MM.1S (cell line): ENCODE results near the gene GATA2.

Experiments used
- DNase-seq: peaks from one replicate; pipeline ENCODE4 v3.0.0-alpha.2; 2015
- H2AFZ ChIP-seq: fragments of 300-600 bp; sonication (generic); 2 replicates; pipeline ENCODE4 v1.6.0; 2016; ENCODE audit warnings: antibody characterized with exemption, low read length
- H3F3A ChIP-seq: fragments of 300-600 bp; sonication (generic); 2 replicates; pipeline ENCODE4 v1.6.1; 2016; ENCODE audit warnings: mild to moderate bottlenecking, antibody characterized with exemption, low read length, moderate library complexity, mixed read lengths; ENCODE audit not compliant: insufficient read depth
- H3K27ac ChIP-seq: fragments of 300-600 bp; sonication (generic); 2 replicates; pipeline ENCODE4 v1.5.1; 2016; ENCODE audit warnings: mild to moderate bottlenecking, low read length
- H3K27me3 ChIP-seq: fragments of 300-600 bp; sonication (generic); replicated peaks from 2 replicates; pipeline ENCODE4 v1.6.0; 2016; ENCODE audit warnings: low read length; ENCODE audit not compliant: insufficient read depth
- H3K36me3 ChIP-seq: fragments of 300-600 bp; sonication (generic); replicated peaks from 2 replicates; pipeline ENCODE4 v1.6.1; 2016; ENCODE audit warnings: mild to moderate bottlenecking, low read length, mixed read lengths; ENCODE audit not compliant: insufficient read depth
- H3K4me1 ChIP-seq: fragments of 300-600 bp; sonication (generic); 2 replicates; pipeline ENCODE4 v1.6.1; 2016; ENCODE audit warnings: low read length, mixed read lengths
- H3K4me2 ChIP-seq: fragments of 300-600 bp; sonication (generic); 2 replicates; pipeline ENCODE4 v1.6.0; 2016; ENCODE audit warnings: low read depth, low read length
- H3K4me3 ChIP-seq: fragments of 300-600 bp; sonication (generic); 2 replicates; pipeline ENCODE4 v1.5.1; 2016; ENCODE audit warnings: low read length, mixed read lengths
- H3K79me2 ChIP-seq: fragments of 300-600 bp; sonication (generic); 2 replicates; pipeline ENCODE4 v1.6.1; 2016; ENCODE audit warnings: mixed run types, low read length, mixed read lengths
- H3K9ac ChIP-seq: fragments of 300-600 bp; sonication (generic); 2 replicates; pipeline ENCODE4 v1.6.1; 2016; ENCODE audit warnings: low read length, mixed read lengths
- H3K9me2 ChIP-seq: fragments of 300-600 bp; sonication (generic); replicated peaks from 2 replicates; pipeline ENCODE4 v1.6.1; 2016; ENCODE audit warnings: mild to moderate bottlenecking, low read length, mixed read lengths; ENCODE audit not compliant: insufficient read depth
- H3K9me3 ChIP-seq: fragments of 300-600 bp; sonication (generic); replicated peaks from 2 replicates; pipeline ENCODE4 v1.6.1; 2016; ENCODE audit warnings: mild to moderate bottlenecking, low read length, mixed read lengths; ENCODE audit not compliant: insufficient read depth
- H4K20me1 ChIP-seq: fragments of 300-600 bp; sonication (generic); 2 replicates; pipeline ENCODE4 v1.6.1; 2016; ENCODE audit warnings: mild to moderate bottlenecking, low read length, moderate library complexity, mixed read lengths; ENCODE audit not compliant: insufficient read depth
- CTCF ChIP-seq: fragments of 300-600 bp; sonication (generic); IDR thresholded peaks from 2 replicates; pipeline ENCODE4 v1.5.1; 2016; ENCODE audit warnings: antibody characterized with exemption, low read length, mixed read lengths
- EZH2 ChIP-seq: fragments of 300-600 bp; sonication (generic); optimal IDR thresholded peaks from 2 replicates; pipeline ENCODE3; 2017; ENCODE audit warnings: low read depth, mild to moderate bottlenecking, antibody characterized with exemption, low read length, mixed read lengths
- EZH2phosphoT487 ChIP-seq: fragments of 300-600 bp; sonication (generic); IDR thresholded peaks from 2 replicates; pipeline ENCODE4 v1.6.1; 2018; ENCODE audit warnings: antibody characterized with exemption, low read length

The GATA2 gene

DNA sequence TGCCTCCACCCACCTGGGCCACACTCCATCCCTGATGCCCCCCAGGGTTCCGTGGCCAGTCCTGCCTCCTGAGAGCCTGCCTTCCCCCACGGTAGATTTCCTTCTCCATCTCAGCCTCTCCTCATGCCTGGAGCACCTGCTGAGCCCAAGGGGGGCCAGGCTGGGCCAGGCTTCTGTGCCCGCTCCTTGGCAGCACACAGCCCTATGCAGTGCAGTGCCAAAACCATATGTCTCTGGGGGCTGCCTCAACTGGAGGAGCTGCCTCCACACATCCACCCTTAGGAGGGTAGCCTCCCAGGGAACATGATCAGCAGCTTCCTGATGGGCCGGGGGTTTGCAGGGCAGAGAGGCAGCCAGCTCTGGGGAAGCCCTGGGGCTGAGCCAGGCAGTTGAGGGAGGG, 24.6 kb upstream of the GATA2 start:
- no peaks in the 10 kb centered on the region for H3K4me1 ChIP-seq
- no peak for TF ChIP-seq EZH2
- no peak for TF ChIP-seq EZH2phosphoT487
- no peak for TF ChIP-seq CTCF
- DNase-seq, result no peak
- H3F3A ChIP-seq, result no peaks in the 10 kb centered on the region
- H3K27me3 ChIP-seq, result peaks cover 31% of the 10 kb centered on the region
- no peaks in the 10 kb centered on the region for H3K9me3 ChIP-seq
- H3K9me2 ChIP-seq, result no peaks in the 10 kb centered on the region
- H3K79me2 ChIP-seq, result no peaks in the 10 kb centered on the region
- H3K36me3 ChIP-seq, result no peaks in the 10 kb centered on the region
- no peak overlapping the region for H3K9ac ChIP-seq
- no peak overlapping the region for H3K4me2 ChIP-seq
- no peak overlapping the region for H2AFZ ChIP-seq
- H4K20me1 ChIP-seq, result no peaks in the 10 kb centered on the region
- no peak overlapping the region for H3K27ac ChIP-seq
- H3K4me3 ChIP-seq, result no peak overlapping the region

- H3K4me3 ChIP-seq, result no peak overlapping the region
- H3K79me2 ChIP-seq, result no peaks in the 10 kb centered on the region
- H2AFZ ChIP-seq, result no peak overlapping the region
- no peak overlapping the region for H3K27ac ChIP-seq
- no peak overlapping the region for H3K4me2 ChIP-seq
- H3K36me3 ChIP-seq, result no peaks in the 10 kb centered on the region
- H3K4me1 ChIP-seq, result no peaks in the 10 kb centered on the region
- peaks cover 15% of the 10 kb centered on the region for H3K27me3 ChIP-seq
- H3F3A ChIP-seq, result no peaks in the 10 kb centered on the region
- H4K20me1 ChIP-seq, result no peaks in the 10 kb centered on the region
- TF ChIP-seq EZH2 (no peak), EZH2phosphoT487 (no peak), CTCF (no peak)
- no peak overlapping the region for H3K9ac ChIP-seq
- no peak for DNase-seq
- no peaks in the 10 kb centered on the region for H3K9me2 ChIP-seq
- no peaks in the 10 kb centered on the region for H3K9me3 ChIP-seq
Observed at GRCh38 chr3:128515967-128516366, 23.0 kb upstream of the GATA2 start.

DNA sequence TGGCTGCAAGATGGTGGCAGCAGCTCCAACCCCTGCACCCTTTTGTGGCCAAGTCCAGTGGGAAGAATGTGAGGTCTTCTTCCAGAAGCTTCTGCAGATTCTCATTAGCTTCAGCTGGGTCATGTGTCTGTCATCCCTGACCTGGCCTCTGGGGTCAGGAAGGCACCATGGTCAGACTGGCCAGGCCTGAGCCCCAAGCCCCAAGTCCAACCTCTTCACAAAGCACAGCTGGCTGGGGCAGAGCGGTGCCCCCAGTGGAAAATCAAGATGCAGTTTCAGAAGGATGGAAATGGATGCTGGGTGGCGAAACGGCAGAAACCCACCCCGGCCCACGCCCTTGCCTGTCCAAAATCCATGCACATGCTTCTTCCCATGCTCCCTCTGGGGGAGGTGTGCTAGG, 15.9 kb upstream of the GATA2 start:
- TF ChIP-seq CTCF (no peak), EZH2phosphoT487 (no peak), EZH2 (no peak)
- Histone ChIP-seq H3K79me2 (no peaks in the 10 kb centered on the region), H3K9ac (no peak overlapping the region)

More for the DNA sequence above, 15.9 kb upstream of the GATA2 start:
- no peaks in the 10 kb centered on the region for H4K20me1 ChIP-seq
- H3K27me3 ChIP-seq, result no peaks in the 10 kb centered on the region; the same call in 1 of the 2 replicates
- H3K36me3 ChIP-seq, result no peaks in the 10 kb centered on the region
- H3K4me2 ChIP-seq, result no peak overlapping the region
- H3F3A ChIP-seq, result no peaks in the 10 kb centered on the region
- H3K9me3 ChIP-seq, result no peaks in the 10 kb centered on the region
- no peak overlapping the region for H3K4me3 ChIP-seq
- no peak for DNase-seq
- H3K27ac ChIP-seq, result no peak overlapping the region
- no peaks in the 10 kb centered on the region for H3K9me2 ChIP-seq
- no peak overlapping the region for H2AFZ ChIP-seq
- no peaks in the 10 kb centered on the region for H3K4me1 ChIP-seq
